Measurements from ENCODE around the gene EPS8.

The EPS8 gene

DNA sequence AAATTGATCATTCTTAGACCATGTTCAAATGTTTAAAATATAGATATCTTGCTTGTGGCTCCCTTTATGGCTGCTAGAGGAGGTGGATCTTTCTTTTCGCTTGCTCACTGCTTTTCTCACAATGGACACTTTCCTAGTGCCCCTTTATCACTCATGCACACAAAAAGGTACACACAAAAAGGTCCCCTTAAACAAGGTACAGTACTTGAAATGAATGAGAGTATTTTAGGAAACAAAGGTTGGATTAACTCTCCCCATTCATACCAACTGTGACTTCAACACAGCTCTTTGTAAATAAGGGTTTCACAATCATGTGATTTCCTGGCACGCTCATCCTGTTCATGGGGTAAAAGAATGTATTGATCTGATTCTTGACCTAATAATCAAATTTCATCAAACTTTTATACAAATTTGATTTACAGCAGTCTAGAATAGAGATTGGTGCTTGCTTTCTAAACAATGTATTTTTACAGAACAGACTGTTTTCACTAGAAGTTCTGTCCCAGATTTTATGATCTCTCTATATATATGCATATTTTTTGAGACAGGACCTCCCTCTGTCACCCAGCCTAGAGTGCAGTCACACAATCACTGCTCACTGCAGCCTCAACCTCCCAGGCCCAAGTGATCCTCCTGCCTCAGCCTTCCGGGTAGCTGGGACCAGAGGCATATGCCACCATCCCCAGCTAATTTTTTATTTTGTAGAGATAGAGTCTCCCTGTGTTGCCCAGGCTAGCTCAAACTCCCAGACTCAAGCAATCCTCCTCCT is 34.4 kb upstream of the EPS8 start:
- Histone ChIP-seq H3K9ac (no peak overlapping the region), H3K4me3 (no peak overlapping the region), H3K36me3 (no peaks in the 10 kb centered on the region), H3K4me1 (no peaks in the 10 kb centered on the region), H3K9me3 (replicated peaks in 1 of 11) (no peaks in the 10 kb centered on the region), H3K27me3 (no peaks in the 10 kb centered on the region), H4K20me1 (no peaks in the 10 kb centered on the region), H3K27ac (no peak overlapping the region), H3K4me2 (no peak overlapping the region)
- TF ChIP-seq Cebpa-rat (IDR thresholded peaks at IDR 0.05), result no peak

GRCh38 chr12:15819644-15820437 is 30.7 kb upstream of the EPS8 start:
- H4K20me1 ChIP-seq, result no peaks in the 10 kb centered on the region
- no peak for TF ChIP-seq Cebpa-rat (IDR thresholded peaks at IDR 0.05)
- H3K27me3 ChIP-seq, result no peaks in the 10 kb centered on the region
- H3K4me1 ChIP-seq, result no peaks in the 10 kb centered on the region
- H3K4me3 ChIP-seq, result no peak overlapping the region
- H3K27ac ChIP-seq, result no peak overlapping the region
- H3K36me3 ChIP-seq, result no peaks in the 10 kb centered on the region
- peaks cover 0 to 12% (median 0%) of the 10 kb centered on the region in 11 experiments; a peak in 5 of 22 replicates for H3K9me3 ChIP-seq (replicated peaks in 1 of 11)
- no peak overlapping the region for H3K9ac ChIP-seq
- no peak overlapping the region for H3K4me2 ChIP-seq

- H3K4me2 ChIP-seq, result no peak overlapping the region
- no peaks in the 10 kb centered on the region for H3K36me3 ChIP-seq
- no peaks in the 10 kb centered on the region for H4K20me1 ChIP-seq
- peaks cover 0 to 12% (median 0%) of the 10 kb centered on the region in 11 experiments; a peak in 5 of 22 replicates for H3K9me3 ChIP-seq (replicated peaks in 1 of 11)
- no peak overlapping the region for H3K27ac ChIP-seq
- no peaks in the 10 kb centered on the region for H3K4me1 ChIP-seq
- H3K4me3 ChIP-seq, result no peak overlapping the region
- H3K9ac ChIP-seq, result no peak overlapping the region
- no peaks in the 10 kb centered on the region for H3K27me3 ChIP-seq
- no peak for TF ChIP-seq Cebpa-rat (IDR thresholded peaks at IDR 0.05)
These were observed 29.2 kb upstream of the EPS8 start for GRCh38 chr12:15818418-15818817.

GRCh38 chr12:15815730-15816129 is 26.5 kb upstream of the EPS8 start:
- Histone ChIP-seq H3K4me1 (no peaks in the 10 kb centered on the region), H3K9me3 (replicated peaks in 1 of 11) (peaks cover 0 to 12% (median 0%) of the 10 kb centered on the region in 11 experiments; a peak in 5 of 22 replicates)

GRCh38 chr12:15811214-15812127 is 22.3 kb upstream of the EPS8 start:
- no peak overlapping the region for H3K4me2 ChIP-seq
- no peak overlapping the region for H3K27ac ChIP-seq
- no peaks in the 10 kb centered on the region for H3K27me3 ChIP-seq
- H3K4me1 ChIP-seq, result no peaks in the 10 kb centered on the region
- no peak overlapping the region for H3K4me3 ChIP-seq
- H4K20me1 ChIP-seq, result no peaks in the 10 kb centered on the region
- H3K9me3 ChIP-seq (replicated peaks in 1 of 11), result no peaks in the 10 kb centered on the region
- H3K9ac ChIP-seq, result no peak overlapping the region
- TF ChIP-seq Cebpa-rat (IDR thresholded peaks at IDR 0.05), result no peak
- no peaks in the 10 kb centered on the region for H3K36me3 ChIP-seq

More at GRCh38 chr12:15815730-15816129, 26.5 kb upstream of the EPS8 start:
- Histone ChIP-seq H3K27me3 (no peaks in the 10 kb centered on the region), H3K4me2 (no peak overlapping the region), H3K4me3 (no peak overlapping the region), H3K9ac (no peak overlapping the region), H3K36me3 (no peaks in the 10 kb centered on the region), H4K20me1 (no peaks in the 10 kb centered on the region), H3K27ac (no peak overlapping the region)
- no peak for TF ChIP-seq Cebpa-rat (IDR thresholded peaks at IDR 0.05)

- H3K9me3 ChIP-seq (replicated peaks in 1 of 11), result no peaks in the 10 kb centered on the region
- no peaks in the 10 kb centered on the region for H3K4me1 ChIP-seq
- no peak overlapping the region for H3K27ac ChIP-seq
- no peak overlapping the region for H3K4me2 ChIP-seq
- no peak overlapping the region for H3K4me3 ChIP-seq
- no peaks in the 10 kb centered on the region for H4K20me1 ChIP-seq
- H3K9ac ChIP-seq, result no peak overlapping the region
- H3K36me3 ChIP-seq, result no peaks in the 10 kb centered on the region
- no peak for TF ChIP-seq Cebpa-rat (IDR thresholded peaks at IDR 0.05)
- no peaks in the 10 kb centered on the region for H3K27me3 ChIP-seq
These were observed 19.5 kb upstream of the EPS8 start for GRCh38 chr12:15808652-15809051.

- Histone ChIP-seq H3K4me2 (no peak overlapping the region), H3K36me3 (no peaks in the 10 kb centered on the region), H4K20me1 (no peaks in the 10 kb centered on the region), H3K4me3 (no peak overlapping the region), H3K9me3 (replicated peaks in 1 of 11) (no peaks in the 10 kb centered on the region), H3K9ac (no peak overlapping the region), H3K27me3 (no peaks in the 10 kb centered on the region), H3K4me1 (no peaks in the 10 kb centered on the region), H3K27ac (no peak overlapping the region)
- TF ChIP-seq Cebpa-rat (IDR thresholded peaks at IDR 0.05), result no peak
These were observed 19.1 kb upstream of the EPS8 start for GRCh38 chr12:15808250-15808649.

- TF ChIP-seq Cebpa-rat (IDR thresholded peaks at IDR 0.05), result no peak
- Histone ChIP-seq H3K4me2 (no peak overlapping the region), H3K4me3 (no peak overlapping the region), H3K9ac (no peak overlapping the region), H3K27ac (no peak overlapping the region), H3K36me3 (no peaks in the 10 kb centered on the region), H4K20me1 (no peaks in the 10 kb centered on the region), H3K4me1 (no peaks in the 10 kb centered on the region), H3K9me3 (replicated peaks in 1 of 11) (no peaks in the 10 kb centered on the region), H3K27me3 (no peaks in the 10 kb centered on the region)
These were observed 17.6 kb upstream of the EPS8 start for GRCh38 chr12:15806826-15807225.

All from BLaER1 treated with 17β-estradiol and CSF1 and Interleukin-3, amounts not matched to agents 10 nM and 100 nM (cell line).